Lung (tissue), 12 donors: ENCODE measurements around the gene PIP5K1C. TPM values are rescaled to one million over a fixed set of nuclear protein-coding genes. Genes with fewer than 3 reads are reported as not detected.

Experiments
- ATAC-seq: fragments of 200-7000 bp; cut with Tn5 transposase; one replicate; pipeline ENCODE4 v1.9.1; 2020; ENCODE audit warnings: moderate number of reproducible peaks; ENCODE audit not compliant: insufficient read depth, low FRiP score
- DNase-seq, 3 donors: peaks; one replicate each; pipeline ENCODE4 v3.0.0-alpha.2; 2013 to 2017
- H3K27ac ChIP-seq, 2 donors: one replicate each; pipeline ENCODE4 v1.5.1; 2013; ENCODE audit warnings: mild to moderate bottlenecking in 2 of 2, moderate library complexity in 2 of 2, control low read depth in 1 of 2, inconsistent platforms in 1 of 2, low read depth in 1 of 2, low read length in 1 of 2
- H3K27me3 ChIP-seq, 3 donors: one replicate each; pipeline ENCODE4 v1.5.1; 2013; ENCODE audit warnings: low read length in 2 of 3; ENCODE audit not compliant: control insufficient read depth in 3 of 3, insufficient read depth in 3 of 3
- H3K36me3 ChIP-seq, 4 donors: one replicate each; pipeline ENCODE4 v1.5.1; 2013; ENCODE audit warnings: low read length in 4 of 4, mild to moderate bottlenecking in 1 of 4, moderate library complexity in 1 of 4; ENCODE audit not compliant: control insufficient read depth in 4 of 4, insufficient read depth in 4 of 4
- H3K4me1 ChIP-seq, 5 donors: one replicate each; pipeline ENCODE4 v1.5.1; 2013; ENCODE audit warnings: low read length in 5 of 5, mild to moderate bottlenecking in 2 of 5, moderate library complexity in 1 of 5; ENCODE audit not compliant: control insufficient read depth in 5 of 5, insufficient read depth in 5 of 5
- H3K4me3 ChIP-seq: one replicate; pipeline ENCODE4 v1.5.1; 2013; ENCODE audit warnings: mild to moderate bottlenecking, control low read depth, moderate library complexity
- H3K9ac ChIP-seq, 2 donors: one replicate each; pipeline ENCODE4 v1.5.1; 2013; ENCODE audit warnings: low read length in 2 of 2, control low read depth in 1 of 2; ENCODE audit not compliant: insufficient read depth in 1 of 2
- H3K9me3 ChIP-seq, 4 donors: one replicate each; pipeline ENCODE4 v1.5.1; 2013; ENCODE audit warnings: low read length in 3 of 4, mild to moderate bottlenecking in 1 of 4, moderate library complexity in 1 of 4; ENCODE audit not compliant: control insufficient read depth in 4 of 4, insufficient read depth in 3 of 4
- WGBS, 2 donors: extraction: QIAGEN DNeasy Blood & Tissue Kit; methylation state at CpG; one replicate each; pipeline ENCODE4 v1.1.7; 2013; 5-methylcytosine and 5-hydroxymethylcytosine counted together
- polyA plus RNA-seq, 2 donors: library from polyadenylated mRNA; stranded (reverse); fragments of 200-250 nt; gene quantifications; one replicate each; pipeline ENCODE4 v1.2.1, GENCODE V29; 2013
- total RNA-seq, 2 donors: library from RNA; depleted of rRNA in 1 of 2; stranded (reverse); fragments of >200 nt in 1 of 2; gene quantifications; one replicate each; pipeline ENCODE4 v1.2.1, GENCODE V29; 2014 to 2021
- TF ChIP-seq, protein P1 (sequence below): IDR thresholded peaks from 2 replicates; pipeline ENCODE4 v1.5.1; 2012; ENCODE audit warnings: mild to moderate bottlenecking; ENCODE audit errors: control extremely low read depth, extremely low read depth
- donor health status: control.
- donor health status: control.
- donor health status: Bipolar disorder and iron deficiency.
- donor health status: healthy.
- donor health status: DM: yes; HTN: yes; CAD: no.

The PIP5K1C gene
- total and polyA plus RNA-seq, 4 donors = 16.3 to 39.4 (median 20.5) TPM

DNA sequence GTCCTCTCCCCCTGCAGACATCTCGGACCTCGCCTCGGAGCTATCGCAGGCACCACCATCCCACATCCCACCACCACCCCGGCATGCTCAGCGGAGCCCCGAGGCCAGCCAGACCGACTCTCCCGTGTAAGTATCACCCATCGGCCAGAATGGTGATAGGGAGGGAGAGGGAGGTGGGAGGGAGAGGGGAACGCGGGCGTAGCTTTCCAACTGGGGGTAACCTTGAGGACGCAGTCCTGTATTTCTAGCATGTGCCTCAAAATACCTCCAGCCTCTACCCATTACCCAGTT is 34.0 kb upstream of the PIP5K1C start:
- 93% methylated on average over 12 to 14 of the region's 14 CpGs for WGBS, 2 donors
- Histone ChIP-seq H3K4me3 (no peak overlapping the region), H3K27ac (no peak overlapping the region), H3K9me3 (peaks cover 0 to 7% (median 1%) of the 10 kb centered on the region in 4 donors), H3K9ac (no peak overlapping the region), H3K36me3 (peaks cover 0 to 5% (median 0%) of the 10 kb centered on the region in 4 donors), H3K4me1 (no peaks in the 10 kb centered on the region), H3K27me3 (no peaks in the 10 kb centered on the region)
- TF ChIP-seq, protein P1, sequence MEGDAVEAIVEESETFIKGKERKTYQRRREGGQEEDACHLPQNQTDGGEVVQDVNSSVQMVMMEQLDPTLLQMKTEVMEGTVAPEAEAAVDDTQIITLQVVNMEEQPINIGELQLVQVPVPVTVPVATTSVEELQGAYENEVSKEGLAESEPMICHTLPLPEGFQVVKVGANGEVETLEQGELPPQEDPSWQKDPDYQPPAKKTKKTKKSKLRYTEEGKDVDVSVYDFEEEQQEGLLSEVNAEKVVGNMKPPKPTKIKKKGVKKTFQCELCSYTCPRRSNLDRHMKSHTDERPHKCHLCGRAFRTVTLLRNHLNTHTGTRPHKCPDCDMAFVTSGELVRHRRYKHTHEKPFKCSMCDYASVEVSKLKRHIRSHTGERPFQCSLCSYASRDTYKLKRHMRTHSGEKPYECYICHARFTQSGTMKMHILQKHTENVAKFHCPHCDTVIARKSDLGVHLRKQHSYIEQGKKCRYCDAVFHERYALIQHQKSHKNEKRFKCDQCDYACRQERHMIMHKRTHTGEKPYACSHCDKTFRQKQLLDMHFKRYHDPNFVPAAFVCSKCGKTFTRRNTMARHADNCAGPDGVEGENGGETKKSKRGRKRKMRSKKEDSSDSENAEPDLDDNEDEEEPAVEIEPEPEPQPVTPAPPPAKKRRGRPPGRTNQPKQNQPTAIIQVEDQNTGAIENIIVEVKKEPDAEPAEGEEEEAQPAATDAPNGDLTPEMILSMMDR = no peak
- ATAC-seq = no peak
- no peak for DNase-seq

DNA sequence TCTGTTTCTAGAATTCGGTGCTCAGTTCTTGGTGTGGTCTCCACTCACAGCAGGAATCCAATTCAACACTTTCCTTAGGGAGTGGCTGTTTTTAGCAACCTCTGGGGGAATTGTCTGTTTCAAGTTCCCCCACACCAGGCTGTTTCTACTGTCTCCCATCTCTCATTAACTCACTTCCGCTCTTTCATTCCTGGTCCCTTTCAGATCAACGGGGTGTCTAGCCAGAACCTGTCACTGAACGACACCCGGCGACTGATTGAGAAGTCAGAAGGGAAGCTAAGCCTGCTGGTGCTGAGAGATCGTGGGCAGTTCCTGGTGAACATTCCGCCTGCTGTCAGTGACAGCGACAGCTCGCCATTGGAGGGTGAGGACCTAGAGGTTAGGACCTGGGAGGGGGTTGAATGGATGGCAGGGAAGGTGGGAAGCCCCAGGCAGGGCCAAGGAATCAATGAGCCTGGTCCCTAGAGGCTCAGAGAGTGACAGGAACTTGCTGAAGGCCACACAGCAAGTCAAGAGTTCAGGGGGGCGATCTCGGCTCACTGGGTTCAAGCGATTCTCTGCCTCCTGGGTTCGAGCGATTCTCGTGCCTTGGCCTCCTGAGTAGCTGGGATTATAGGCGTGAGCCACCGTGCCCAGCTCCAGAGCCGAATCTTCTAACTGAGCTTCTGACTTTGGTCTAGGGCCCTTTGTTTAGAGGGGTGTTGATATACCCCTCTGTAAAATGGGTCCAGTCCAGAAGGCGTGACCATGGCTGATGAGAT is 33.5 kb upstream of the PIP5K1C start:
- no peak for ATAC-seq
- no peak for DNase-seq
- Histone ChIP-seq H3K4me3 (no peak overlapping the region), H3K27me3 (no peaks in the 10 kb centered on the region), H3K9me3 (peaks cover 0 to 7% (median 1%) of the 10 kb centered on the region in 4 donors), H3K36me3 (peaks cover 0 to 5% (median 0%) of the 10 kb centered on the region in 4 donors), H3K9ac (no peak overlapping the region), H3K4me1 (no peaks in the 10 kb centered on the region), H3K27ac (no peak overlapping the region)
- 80 to 81% methylated on average over 20 of the region's 20 CpGs for WGBS, 2 donors
- TF ChIP-seq, protein P1 = no peak

DNA sequence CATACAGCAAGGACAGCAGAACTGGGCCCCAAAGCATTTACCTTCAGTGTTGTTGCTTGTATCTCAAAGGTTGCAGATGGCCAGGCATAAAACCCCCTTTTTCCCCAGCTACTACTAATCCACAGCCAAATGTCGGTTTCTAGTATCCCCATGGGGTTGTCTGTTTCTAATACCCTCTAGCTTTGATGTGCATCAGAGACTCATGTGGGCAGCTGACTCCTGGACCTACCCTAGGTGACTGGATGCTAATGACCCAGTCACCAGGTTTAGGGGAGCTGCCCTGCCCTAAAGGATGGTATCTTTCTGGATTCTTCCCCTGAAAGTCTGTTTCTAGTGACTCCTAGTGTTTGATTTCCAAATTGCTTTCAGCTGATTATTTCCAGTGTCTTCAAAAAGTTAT is 31.8 kb upstream of the PIP5K1C start:
- TF ChIP-seq, protein P1 = no peak
- no peaks in the 10 kb centered on the region for H3K4me1 ChIP-seq
- peaks cover 0 to 5% (median 0%) of the 10 kb centered on the region in 4 donors for H3K36me3 ChIP-seq
- DNase-seq (no peak), ATAC-seq (no peak)
- no peaks in the 10 kb centered on the region for H3K27me3 ChIP-seq
- WGBS, 2 donors = 90 to 97% methylated on average over 1 of the region's 1 CpG
- no peak overlapping the region for H3K9ac ChIP-seq
- peaks cover 0 to 3% (median 1%) of the 10 kb centered on the region in 4 donors for H3K9me3 ChIP-seq
- no peak overlapping the region for H3K4me3 ChIP-seq
- H3K27ac ChIP-seq = no peak overlapping the region
